IPS-11a (cell line): ENCODE results near the gene CAB39.
"Not testable (repeated sequence)": the region's sequence is repeated elsewhere in the genome, so short reads cannot be mapped to it uniquely, and the experiment has no call there.

Source experiments
- H3K4me3 ChIP-seq: one replicate; pipeline ENCODE4 v1.5.1; 2013; ENCODE audit warnings: low read depth, low read length, control low read depth

The CAB39 gene

DNA sequence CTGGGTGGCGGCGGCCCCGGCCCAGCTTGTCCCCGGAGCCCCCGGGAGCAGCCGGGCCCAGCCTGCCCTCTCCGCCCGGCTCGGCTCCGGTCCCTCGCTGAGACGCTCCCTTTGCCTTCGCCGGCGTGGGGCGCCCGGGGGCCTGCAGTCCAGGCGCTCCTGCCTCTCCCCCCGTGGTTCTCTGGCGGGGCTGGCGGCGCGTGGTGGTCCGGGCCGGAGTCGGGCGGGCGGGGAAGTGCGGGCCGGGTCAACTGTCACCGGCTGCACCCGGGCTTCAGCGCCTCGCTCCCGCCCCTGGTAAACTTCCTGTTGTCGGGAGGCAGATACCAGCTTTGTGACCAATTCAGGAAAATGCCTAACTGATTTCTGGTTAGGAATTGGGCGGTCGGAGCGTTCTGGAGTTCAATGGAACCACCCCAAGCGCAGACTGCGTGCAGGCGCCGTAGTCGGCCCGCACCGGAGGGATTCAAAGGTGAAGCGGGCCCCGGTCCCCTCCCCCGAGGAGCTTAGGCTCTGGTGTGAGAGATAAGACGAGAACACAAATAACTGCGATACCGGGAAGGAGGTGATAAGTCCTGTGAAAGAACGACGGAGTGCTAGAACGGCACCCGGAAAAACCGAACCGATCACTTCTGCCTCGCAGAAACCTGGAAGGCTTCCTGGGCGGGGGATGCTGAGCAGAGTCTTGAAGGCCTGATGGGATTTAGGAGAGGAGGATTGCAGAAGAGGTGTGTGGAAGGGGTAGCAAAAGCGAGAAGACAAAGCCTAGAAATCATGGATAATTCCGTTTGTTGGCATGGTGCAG, 891 bp downstream of the CAB39 start:
- peak overlapping the region; percentile 80 for H3K4me3 ChIP-seq

DNA sequence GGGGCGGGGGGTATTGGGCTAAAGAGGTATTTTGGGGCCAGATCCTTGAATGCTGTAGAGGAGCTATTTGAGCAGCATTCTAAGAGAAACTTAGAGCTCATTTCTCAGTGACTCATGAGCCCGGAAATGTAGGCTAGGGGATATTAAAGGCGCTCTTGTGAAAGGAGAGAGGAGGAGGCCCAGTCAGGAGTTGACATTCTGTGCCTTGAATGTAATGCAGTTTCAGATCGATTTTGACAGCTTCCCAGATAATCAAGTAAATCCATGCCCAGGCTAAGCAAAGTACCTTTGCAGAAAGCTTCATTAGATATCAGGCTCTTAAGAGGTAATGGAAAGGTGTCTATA, 1.5 kb downstream of the CAB39 start:
- H3K4me3 ChIP-seq, result peak overlapping the region; percentile 80

DNA sequence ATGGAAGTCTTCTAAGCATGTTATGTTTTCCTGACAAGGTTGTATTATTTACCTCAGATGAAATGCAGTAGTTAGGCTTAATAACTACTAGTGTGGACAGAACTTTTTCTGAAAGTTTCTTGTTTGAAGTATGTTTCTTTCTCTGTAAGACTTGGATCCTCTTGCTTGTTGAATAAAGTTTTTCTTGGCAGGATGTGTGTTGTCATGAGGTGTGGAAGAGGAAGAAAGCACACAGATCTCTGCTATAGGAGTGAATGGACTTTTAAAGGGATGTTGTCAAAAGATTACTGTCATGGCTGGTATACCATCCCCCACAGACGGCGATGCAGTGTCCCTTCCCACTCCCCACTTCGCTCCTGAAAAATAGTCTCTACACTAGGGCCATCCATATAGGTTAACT, 2.6 kb downstream of the CAB39 start:
- H3K4me3 ChIP-seq, result no peak overlapping the region

- H3K4me3 ChIP-seq, result no peak overlapping the region
Observed at GRCh38 chr2:230716588-230716987, 3.9 kb downstream of the CAB39 start.

GRCh38 chr2:230717600-230717999, 5.0 kb downstream of the CAB39 start:
- H3K4me3 ChIP-seq, result no peak overlapping the region

DNA sequence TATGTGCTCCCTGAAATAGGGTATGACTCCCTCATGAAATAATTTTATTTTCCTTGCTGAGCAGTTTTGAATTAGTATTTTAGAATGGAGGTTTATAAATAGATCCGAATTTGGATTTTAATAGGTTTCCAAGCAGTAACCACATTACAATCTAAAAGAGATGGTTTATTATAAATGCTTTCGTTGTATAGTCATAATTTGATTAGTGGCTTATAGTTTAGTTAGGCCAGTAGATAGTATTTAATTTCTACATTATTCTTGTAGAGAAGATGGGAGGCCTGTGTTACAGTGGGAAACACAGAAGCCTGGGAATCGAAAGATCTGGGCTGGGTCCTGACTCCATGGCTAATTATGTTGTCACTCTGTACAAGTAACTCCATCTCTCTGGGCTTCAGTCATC, 6.7 kb downstream of the CAB39 start:
- H3K4me3 ChIP-seq, result no peak overlapping the region

DNA sequence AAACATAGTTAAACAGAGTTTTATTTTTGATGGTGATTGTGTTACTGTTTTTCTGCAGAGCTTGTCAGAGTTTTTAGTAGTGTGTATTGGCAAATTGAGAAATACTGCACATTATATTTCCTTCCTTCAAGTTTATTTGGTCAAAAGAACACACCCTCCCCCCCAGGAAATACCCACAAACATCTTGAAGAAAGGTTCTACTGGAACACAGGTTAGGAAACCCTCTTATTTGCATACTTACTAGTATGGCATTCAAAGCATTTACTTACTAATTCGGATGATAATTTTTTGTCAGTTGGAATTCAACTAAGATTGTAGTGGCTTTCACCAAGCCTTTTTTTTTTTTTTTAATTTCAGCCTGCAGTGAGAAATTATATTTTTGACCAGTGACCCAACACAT, 9.1 kb downstream of the CAB39 start:
- no peak overlapping the region for H3K4me3 ChIP-seq

DNA sequence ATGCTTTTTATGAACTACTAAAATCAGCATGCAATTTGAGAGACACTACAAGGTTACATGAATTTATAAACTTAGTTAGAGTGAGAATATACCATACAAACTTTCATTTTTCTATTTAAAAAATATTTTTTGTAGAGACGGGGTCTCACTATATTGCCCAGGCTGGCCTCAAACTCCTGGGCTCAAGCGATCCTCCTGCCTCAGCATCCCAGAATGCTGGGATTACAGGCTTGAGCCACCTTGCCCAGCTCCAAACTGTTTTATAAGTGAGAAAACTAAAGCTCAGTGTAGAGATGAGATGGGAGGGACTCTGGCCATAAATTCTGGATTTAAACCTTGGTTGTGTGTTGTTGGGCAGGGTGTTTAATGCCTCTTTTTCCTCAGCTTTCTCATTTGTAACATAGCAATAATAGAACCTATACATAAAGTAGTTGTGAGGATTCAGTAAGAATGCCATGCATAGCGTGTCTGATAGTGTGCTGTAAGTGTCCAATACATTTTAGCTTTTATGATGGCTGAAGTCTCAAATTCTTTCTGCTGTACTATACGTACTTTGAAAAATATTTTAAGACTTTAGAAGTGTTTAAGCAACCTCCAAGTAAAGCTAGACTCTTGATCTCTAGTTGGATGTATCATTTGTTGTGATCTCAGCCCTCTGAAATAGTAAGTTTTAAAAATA, 9.7 kb downstream of the CAB39 start:
- no peak overlapping the region for H3K4me3 ChIP-seq

- H3K4me3 ChIP-seq, result no peak overlapping the region
Observed at GRCh38 chr2:230723363-230723762, 10.7 kb downstream of the CAB39 start.

GRCh38 chr2:230724957-230725356, 12.3 kb downstream of the CAB39 start:
- H3K4me3 ChIP-seq, result not testable (repeated sequence)

GRCh38 chr2:230731512-230731911, 18.9 kb downstream of the CAB39 start:
- no peak overlapping the region for H3K4me3 ChIP-seq

DNA sequence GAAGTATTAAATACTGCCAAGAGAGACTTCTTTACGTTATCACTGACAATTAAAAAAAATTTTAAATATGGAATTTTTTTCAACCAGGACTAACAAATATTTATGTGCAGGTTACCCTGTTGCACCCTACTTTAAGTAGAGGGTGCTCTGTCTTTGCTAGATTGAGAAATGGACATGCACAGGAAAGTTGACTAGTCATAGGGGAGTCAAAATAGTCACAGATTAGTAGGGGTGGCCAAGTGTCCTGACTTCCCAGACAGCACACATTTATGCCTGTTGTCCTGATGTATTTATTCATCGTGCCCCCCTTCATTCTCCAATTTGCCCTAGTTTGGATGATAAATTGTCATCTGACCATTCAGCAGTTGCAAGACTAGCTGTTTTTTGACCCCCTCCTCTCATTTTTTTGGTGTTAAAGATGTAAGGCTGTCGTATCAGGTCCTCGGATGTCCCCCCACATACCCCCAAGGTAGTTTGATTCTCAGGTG, 20.3 kb downstream of the CAB39 start:
- no peak overlapping the region for H3K4me3 ChIP-seq

DNA sequence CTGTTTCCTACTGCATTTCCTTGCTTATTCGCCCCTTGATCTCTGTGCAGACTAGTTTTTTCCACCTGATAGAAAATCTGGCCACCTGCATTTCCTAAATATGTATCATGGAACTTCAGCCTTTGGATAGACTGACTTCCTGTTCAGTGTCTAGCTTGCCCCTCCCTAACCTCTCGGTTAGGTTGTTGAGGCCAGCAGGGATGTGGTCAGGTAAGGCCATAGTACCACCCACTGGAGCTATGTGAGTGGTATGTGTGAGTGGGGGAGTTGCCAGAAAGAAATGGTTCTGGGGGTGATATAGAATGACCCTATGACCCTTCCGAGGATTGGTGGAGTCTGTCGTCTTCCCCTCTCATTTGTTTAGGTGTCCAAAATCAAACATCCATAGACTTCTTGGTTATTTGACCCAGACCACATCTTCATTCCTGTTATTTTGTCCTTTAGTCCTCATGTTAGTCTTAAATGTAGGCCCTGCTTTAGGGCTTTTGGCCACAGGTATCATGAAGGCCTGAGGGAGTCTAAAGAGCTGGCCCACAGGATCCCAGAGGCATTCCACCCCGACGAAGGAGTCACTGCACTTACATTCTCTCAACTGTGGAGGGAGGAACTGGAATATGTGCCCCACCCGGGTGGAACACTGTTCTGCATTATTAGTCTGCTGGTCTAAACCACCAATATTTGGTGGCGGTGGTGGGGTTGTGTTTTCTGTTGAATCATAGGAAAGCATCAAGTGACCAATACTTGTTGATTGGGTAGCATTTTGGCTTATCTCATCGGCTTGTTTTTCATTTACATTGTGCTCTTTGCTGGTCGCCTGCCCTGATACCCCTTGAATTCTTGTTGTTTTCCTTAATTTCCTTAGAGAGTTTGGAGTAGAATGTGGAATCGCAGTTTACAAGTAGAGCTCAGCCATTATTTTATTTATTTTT, 21.9 kb downstream of the CAB39 start:
- no peak overlapping the region for H3K4me3 ChIP-seq

- no peak overlapping the region for H3K4me3 ChIP-seq
Observed at GRCh38 chr2:230735884-230736283, 23.2 kb downstream of the CAB39 start.

DNA sequence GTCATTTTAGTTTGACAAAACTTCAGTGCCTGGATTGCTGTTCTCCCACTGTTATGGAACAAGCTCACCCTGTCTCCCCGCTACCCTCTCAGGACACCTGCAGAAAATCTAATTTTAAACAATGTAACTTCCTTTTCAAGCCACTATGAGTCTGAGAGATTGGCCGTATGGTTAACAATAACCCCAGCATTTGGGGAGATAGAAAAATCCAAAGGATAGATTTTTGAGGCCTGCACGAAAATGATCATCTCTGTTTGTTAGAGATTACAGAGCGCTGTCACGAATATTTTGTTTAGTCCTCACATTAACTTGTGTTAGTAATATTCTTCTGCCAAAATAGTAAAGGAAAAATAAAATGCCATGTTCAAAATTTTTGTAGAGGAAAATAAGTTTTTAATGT, 24.7 kb downstream of the CAB39 start:
- H3K4me3 ChIP-seq, result no peak overlapping the region

DNA sequence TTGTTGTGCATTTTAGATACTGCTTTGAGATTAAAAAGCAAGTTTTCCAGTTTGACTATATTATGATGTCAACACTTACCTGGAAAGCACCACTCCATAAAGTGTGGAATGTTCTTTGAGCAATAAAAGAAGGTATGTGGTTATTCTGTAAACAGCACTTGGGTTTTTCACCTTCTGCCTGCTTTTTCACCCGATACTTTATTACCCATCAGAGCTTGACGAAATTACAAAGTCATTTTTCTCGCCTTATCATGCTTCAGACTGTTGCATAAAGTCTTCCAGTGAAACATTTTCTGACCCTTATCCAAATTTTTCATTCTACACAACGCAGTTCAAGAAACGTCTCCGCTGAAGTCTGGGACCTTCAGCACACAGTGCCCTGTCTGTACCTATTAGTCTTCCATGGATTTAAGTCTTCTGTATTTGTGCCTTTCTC, 25.2 kb downstream of the CAB39 start:
- no peak overlapping the region for H3K4me3 ChIP-seq

- no peak overlapping the region for H3K4me3 ChIP-seq
Observed at GRCh38 chr2:230738391-230738811, 25.8 kb downstream of the CAB39 start.

- H3K4me3 ChIP-seq, result no peak overlapping the region
Observed at GRCh38 chr2:230738924-230739323, 26.3 kb downstream of the CAB39 start.

- no peak overlapping the region for H3K4me3 ChIP-seq
Observed at GRCh38 chr2:230739961-230740360, 27.3 kb downstream of the CAB39 start.

- no peak overlapping the region for H3K4me3 ChIP-seq
Observed at GRCh38 chr2:230742781-230743180, 30.1 kb downstream of the CAB39 start.

DNA sequence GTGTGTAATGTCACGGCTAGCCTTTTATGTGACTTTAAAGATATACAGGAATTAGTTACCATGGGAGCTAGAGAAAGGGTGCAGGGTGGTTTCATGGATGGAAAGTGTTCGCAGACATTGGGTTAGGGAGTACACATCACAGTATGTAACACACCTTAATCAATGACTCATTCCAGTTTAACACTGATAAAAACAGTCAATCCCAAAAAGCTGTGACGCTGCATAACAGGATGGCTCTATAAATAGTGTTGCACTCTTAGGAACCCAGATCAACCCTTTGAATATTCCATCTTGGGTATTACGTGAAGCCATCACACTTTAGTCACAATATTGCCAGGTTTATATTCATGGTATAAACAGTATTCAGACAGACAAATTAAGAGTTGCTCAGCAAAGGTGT, 33.6 kb downstream of the CAB39 start:
- no peak overlapping the region for H3K4me3 ChIP-seq
